PC-9 (cell line): ENCODE measurements around the gene MRPL54.

Experiments
- CTCF ChIP-seq: fragments of 200-600 bp; sonication (generic); conservative IDR thresholded peaks from 2 replicates; pipeline ENCODE4 v1.6.1; 2017; ENCODE audit warnings: mixed run types, antibody characterized with exemption, mild to moderate bottlenecking, moderate library complexity
- EZH2 ChIP-seq: fragments of 200-600 bp; sonication (generic); IDR thresholded peaks from 2 replicates; pipeline ENCODE4 v1.8.0; 2017; ENCODE audit warnings: antibody characterized with exemption, low read depth

- TF ChIP-seq EZH2 (no peak), CTCF (peak; percentile 76)
Observed at GRCh38 chr19:3761382-3762129, 926 bp upstream of the MRPL54 start, which contains the start of gene APBA3.
